ENCODE data around the gene PXK. TPM values are rescaled to one million over a fixed set of nuclear protein-coding genes. Genes with fewer than 3 reads are reported as not detected.

Gene PXK
- total and polyA plus RNA-seq, 10 of the 15 experiments (the other 5 are each of a cell fraction or from before 2014, with no cell fraction given), result 8.4 to 38.0 (median 27.6) TPM

DNA sequence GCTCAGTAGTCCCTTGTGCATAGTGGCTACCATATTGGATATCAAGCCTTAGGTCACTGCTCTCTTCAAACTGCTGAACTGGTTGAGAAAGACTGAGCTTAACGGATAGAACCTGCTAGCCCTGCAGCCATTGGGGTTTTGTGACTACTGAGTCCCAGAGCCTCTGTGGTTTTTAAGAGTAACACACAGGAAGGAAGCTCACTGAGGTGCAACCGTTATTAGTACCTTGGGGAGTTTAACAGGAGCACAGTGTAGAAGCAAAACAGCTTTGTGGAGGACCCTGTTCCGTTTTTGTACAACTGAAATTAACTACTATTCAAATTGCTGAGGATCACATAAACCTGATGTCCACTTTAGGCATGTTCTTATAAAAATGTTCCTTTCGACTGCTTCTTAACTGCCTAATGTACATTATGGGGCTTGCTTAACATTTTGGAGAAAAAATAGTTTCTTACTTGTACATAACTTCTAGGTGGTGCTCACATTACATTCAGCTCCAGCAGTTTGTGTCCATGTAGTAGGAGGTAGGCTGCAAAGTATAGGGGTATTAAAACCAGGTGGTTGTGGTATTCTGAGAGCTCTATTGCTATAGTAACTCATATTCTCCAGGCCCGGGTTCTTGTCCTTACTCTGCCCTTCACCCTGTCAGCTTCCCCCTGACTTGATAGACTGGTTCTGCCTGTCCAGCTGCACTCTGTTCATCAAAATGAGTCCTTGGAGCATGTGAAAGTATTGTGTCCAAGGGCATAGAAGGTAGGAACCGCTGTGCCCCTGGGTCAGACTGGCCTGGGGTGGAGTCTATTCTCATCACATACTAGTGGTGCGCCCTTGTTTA is 17.3 kb downstream of the PXK start (continued):
- TF ChIP-seq EGR1 (IDR thresholded peaks at IDR 0.05; ENCODE audit: borderline replicate concordance in 1 of 2, low read depth in 2 of 2, low read length in 2 of 2) (no peak), MEF2B (IDR thresholded peaks at IDR 0.05; ENCODE audit: partially characterized antibody, poor library complexity, severe bottlenecking) (peak; percentile 35), BHLHE40 (IDR thresholded peaks at IDR 0.05; ENCODE audit: borderline replicate concordance in 1 of 2, low read depth in 2 of 2, low read length in 1 of 2) (no peak), POLR2AphosphoS5 (IDR thresholded peaks at IDR 0.05; ENCODE audit: low read length) (no peak), POLR2AphosphoS2 (IDR thresholded peaks at IDR 0.05; ENCODE audit: low read depth, low read length) (no peak), NR2F1 (conservative IDR thresholded peaks at IDR 0.05) (no peak), ASH2L (IDR thresholded peaks at IDR 0.05; ENCODE audit: borderline replicate concordance, low read depth) (no peak), SREBF2 (IDR thresholded peaks at IDR 0.05; ENCODE audit: low read length) (no peak), ZNF384 (IDR thresholded peaks at IDR 0.05; ENCODE audit: borderline replicate concordance, low read depth, low read length) (no peak), TCF7 (IDR thresholded peaks at IDR 0.05; ENCODE audit: borderline replicate concordance) (0 out of 2 replicates have a peak, but pooled peaks have one; percentile 29), YBX1 (IDR thresholded peaks at IDR 0.05) (no peak), CHD4 (IDR thresholded peaks at IDR 0.05) (no peak), BACH1 (IDR thresholded peaks at IDR 0.05; ENCODE audit: borderline replicate concordance) (no peak), MYB (IDR thresholded peaks at IDR 0.05; ENCODE audit: borderline replicate concordance, low read depth, low read length) (no peak), SMAD5 (IDR thresholded peaks at IDR 0.05; ENCODE audit: low read depth) (no peak), MYC (IDR thresholded peaks at IDR 0.05; ENCODE audit: insufficient read depth, insufficient read length, insufficient replicate concordance, low read length, severe bottlenecking) (no peak), MEF2A (IDR thresholded peaks at IDR 0.05; ENCODE audit: insufficient read depth, low read depth, low read length) (peak; percentile 74; the same call in 1 of the 2 replicates), KAT2A (conservative IDR thresholded peaks at IDR 0.05; ENCODE audit: control insufficient read depth, low read depth, low read length) (no peak), SREBF1 (IDR thresholded peaks at IDR 0.05; ENCODE audit: low read length) (no peak), DPF2 (IDR thresholded peaks at IDR 0.05) (no peak), BMI1 (IDR thresholded peaks at IDR 0.05; ENCODE audit: borderline replicate concordance) (no peak), HDAC2 (IDR thresholded peaks at IDR 0.05) (no peak), RB1 (IDR thresholded peaks at IDR 0.05; ENCODE audit: borderline replicate concordance) (no peak), PKNOX1 (IDR thresholded peaks at IDR 0.05) (no peak), STAT3 (IDR thresholded peaks at IDR 0.05; ENCODE audit: low read depth, low read length) (no peak), SMC3 (IDR thresholded peaks at IDR 0.05; ENCODE audit: borderline replicate concordance, low read length) (no peak), RAD51 (IDR thresholded peaks at IDR 0.05) (no peak), ATF3 (IDR thresholded peaks at IDR 0.05; ENCODE audit: borderline replicate concordance, extremely low read depth, low read depth, low read length) (no peak)
- TF ChIP-seq, protein P1, sequence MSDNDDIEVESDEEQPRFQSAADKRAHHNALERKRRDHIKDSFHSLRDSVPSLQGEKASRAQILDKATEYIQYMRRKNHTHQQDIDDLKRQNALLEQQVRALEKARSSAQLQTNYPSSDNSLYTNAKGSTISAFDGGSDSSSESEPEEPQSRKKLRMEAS (IDR thresholded peaks at IDR 0.05; ENCODE audit: low read depth, low read length), result no peak
- TF ChIP-seq, protein P2, sequence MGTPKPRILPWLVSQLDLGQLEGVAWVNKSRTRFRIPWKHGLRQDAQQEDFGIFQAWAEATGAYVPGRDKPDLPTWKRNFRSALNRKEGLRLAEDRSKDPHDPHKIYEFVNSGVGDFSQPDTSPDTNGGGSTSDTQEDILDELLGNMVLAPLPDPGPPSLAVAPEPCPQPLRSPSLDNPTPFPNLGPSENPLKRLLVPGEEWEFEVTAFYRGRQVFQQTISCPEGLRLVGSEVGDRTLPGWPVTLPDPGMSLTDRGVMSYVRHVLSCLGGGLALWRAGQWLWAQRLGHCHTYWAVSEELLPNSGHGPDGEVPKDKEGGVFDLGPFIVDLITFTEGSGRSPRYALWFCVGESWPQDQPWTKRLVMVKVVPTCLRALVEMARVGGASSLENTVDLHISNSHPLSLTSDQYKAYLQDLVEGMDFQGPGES (IDR thresholded peaks at IDR 0.05), result no peak
